HEK293 (cell line): ENCODE measurements around the gene CDK14.

Experiments
- CTCF ChIA-PET: fragments of 350-600 bp; formaldehyde crosslinking; extraction: SDS; loops from one replicate; lab custom pipeline; 2021; ENCODE audit warnings: antibody characterized with exemption; lab: Yijun Ruan, JAX
- POLR2A ChIA-PET: fragments of 300-600 bp; formaldehyde crosslinking; extraction: SDS; loops from one replicate; lab custom pipeline; 2020; ENCODE audit warnings: antibody characterized with exemption, inconsistent platforms; lab: Yijun Ruan, JAX
- H3K27ac ChIP-seq: fragments of 200-500 bp; sonication (Bioruptor generic); 2 replicates; pipeline ENCODE4 v1.5.1; 2014; ENCODE audit warnings: low read depth, low read length, control low read depth, inconsistent platforms; ENCODE audit errors: extremely low read depth
- H3K36me3 ChIP-seq, 2 experiments: fragments of 200-500 bp in 1 of 2; sonication (Bioruptor generic) in 1 of 2; 1 replicate in 1 of 2; 2 replicates in 1 of 2; pipeline ENCODE4 v1.5.1; 2014 to 2017; ENCODE audit warnings: inconsistent platforms in 2 of 2, low read length in 2 of 2; ENCODE audit not compliant: control insufficient read depth in 2 of 2, insufficient read depth in 1 of 2
- H3K4me1 ChIP-seq: fragments of 200-500 bp; sonication (Bioruptor generic); 2 replicates; pipeline ENCODE4 v1.5.1; 2014; ENCODE audit warnings: mild to moderate bottlenecking, low read length, inconsistent platforms; ENCODE audit not compliant: control insufficient read depth, insufficient read depth
- H3K4me3 ChIP-seq: 2 replicates; pipeline ENCODE4 v1.5.1; 2011; ENCODE audit warnings: low read depth, mild to moderate bottlenecking, control low read depth, low read length, moderate library complexity
- H3K9me3 ChIP-seq: fragments of 200-500 bp; sonication (Bioruptor generic); 2 replicates; pipeline ENCODE4 v1.5.1; 2014; ENCODE audit warnings: low read depth, low read length, inconsistent platforms; ENCODE audit not compliant: control insufficient read depth, insufficient read depth
- GLI4 ChIP-seq: fragments of 450-650 bp; formaldehyde crosslinking; IDR thresholded peaks from 2 replicates; pipeline ENCODE4 v1.5.1; 2016; ENCODE audit warnings: missing biosample characterization, missing genetic modification characterization
- GLIS1 ChIP-seq: fragments of 450-650 bp; formaldehyde crosslinking; IDR thresholded peaks from 2 replicates; pipeline ENCODE4 v1.5.1; 2016; ENCODE audit warnings: missing biosample characterization, missing genetic modification characterization
- MYNN ChIP-seq: fragments of 450-650 bp; formaldehyde crosslinking; IDR thresholded peaks from 2 replicates; pipeline ENCODE4 v1.5.1; 2016; ENCODE audit warnings: missing biosample characterization, missing genetic modification characterization, borderline replicate concordance
- SP3 ChIP-seq: fragments of 450-650 bp; formaldehyde crosslinking; IDR thresholded peaks from 2 replicates; pipeline ENCODE4 v1.5.1; 2016; ENCODE audit warnings: missing biosample characterization, missing genetic modification characterization
- ZBTB1 ChIP-seq: fragments of 450-650 bp; formaldehyde crosslinking; IDR thresholded peaks from 2 replicates; pipeline ENCODE4 v1.5.1; 2016; ENCODE audit warnings: missing biosample characterization, missing genetic modification characterization
- ZBTB7A ChIP-seq: fragments of 450-650 bp; formaldehyde crosslinking; IDR thresholded peaks from 2 replicates; pipeline ENCODE4 v1.5.1; 2016; ENCODE audit warnings: low read depth, missing biosample characterization, missing genetic modification characterization
- ZNF10 ChIP-seq: fragments of 450-650 bp; formaldehyde crosslinking; IDR thresholded peaks from 2 replicates; pipeline ENCODE4 v1.5.1; 2017; ENCODE audit warnings: missing biosample characterization, missing genetic modification characterization
- ZNF112 ChIP-seq: fragments of 450-650 bp; formaldehyde crosslinking; IDR thresholded peaks from 2 replicates; pipeline ENCODE4 v1.5.0; 2017; ENCODE audit warnings: missing biosample characterization, missing genetic modification characterization
- ZNF148 ChIP-seq: fragments of 450-650 bp; formaldehyde crosslinking; IDR thresholded peaks from 2 replicates; pipeline ENCODE4 v1.5.0; 2017; ENCODE audit warnings: missing biosample characterization, missing genetic modification characterization, borderline replicate concordance
- ZNF266 ChIP-seq: fragments of 450-650 bp; formaldehyde crosslinking; IDR thresholded peaks from 2 replicates; pipeline ENCODE4 v1.5.1; 2016; ENCODE audit warnings: missing biosample characterization, missing genetic modification characterization, low read depth
- ZNF292 ChIP-seq: fragments of 450-650 bp; formaldehyde crosslinking; IDR thresholded peaks from 2 replicates; pipeline ENCODE4 v1.5.1; 2016; ENCODE audit warnings: low read depth, missing biosample characterization, missing genetic modification characterization, borderline replicate concordance
- ZNF302 ChIP-seq: fragments of 450-650 bp; formaldehyde crosslinking; IDR thresholded peaks from 2 replicates; pipeline ENCODE4 v1.5.1; 2016; ENCODE audit warnings: missing biosample characterization, missing genetic modification characterization, low read depth
- ZNF529 ChIP-seq: fragments of 450-650 bp; formaldehyde crosslinking; IDR thresholded peaks from 2 replicates; pipeline ENCODE4 v1.5.1; 2017; ENCODE audit warnings: missing genetic modification characterization, missing biosample characterization; ENCODE audit not compliant: insufficient replicate concordance
- TF ChIP-seq, protein P1 (sequence below): fragments of 450-650 bp; formaldehyde crosslinking; IDR thresholded peaks from 2 replicates; pipeline ENCODE4 v1.5.1; 2016; ENCODE audit warnings: missing biosample characterization, missing genetic modification characterization
- TF ChIP-seq, protein P2 (sequence below): fragments of 450-650 bp; formaldehyde crosslinking; conservative IDR thresholded peaks from 2 replicates; pipeline ENCODE4 v1.5.1; 2016; ENCODE audit warnings: low read depth, missing biosample characterization, missing genetic modification characterization
- TF ChIP-seq, protein P3 (sequence below): fragments of 450-650 bp; formaldehyde crosslinking; IDR thresholded peaks from 2 replicates; pipeline ENCODE4 v1.5.1; 2017; ENCODE audit warnings: missing biosample characterization, missing genetic modification characterization
- TF ChIP-seq, protein P4 (sequence below): fragments of 450-650 bp; formaldehyde crosslinking; IDR thresholded peaks from 2 replicates; pipeline ENCODE4 v1.5.1; 2016; ENCODE audit warnings: missing biosample characterization, missing genetic modification characterization

CDK14 gene

DNA sequence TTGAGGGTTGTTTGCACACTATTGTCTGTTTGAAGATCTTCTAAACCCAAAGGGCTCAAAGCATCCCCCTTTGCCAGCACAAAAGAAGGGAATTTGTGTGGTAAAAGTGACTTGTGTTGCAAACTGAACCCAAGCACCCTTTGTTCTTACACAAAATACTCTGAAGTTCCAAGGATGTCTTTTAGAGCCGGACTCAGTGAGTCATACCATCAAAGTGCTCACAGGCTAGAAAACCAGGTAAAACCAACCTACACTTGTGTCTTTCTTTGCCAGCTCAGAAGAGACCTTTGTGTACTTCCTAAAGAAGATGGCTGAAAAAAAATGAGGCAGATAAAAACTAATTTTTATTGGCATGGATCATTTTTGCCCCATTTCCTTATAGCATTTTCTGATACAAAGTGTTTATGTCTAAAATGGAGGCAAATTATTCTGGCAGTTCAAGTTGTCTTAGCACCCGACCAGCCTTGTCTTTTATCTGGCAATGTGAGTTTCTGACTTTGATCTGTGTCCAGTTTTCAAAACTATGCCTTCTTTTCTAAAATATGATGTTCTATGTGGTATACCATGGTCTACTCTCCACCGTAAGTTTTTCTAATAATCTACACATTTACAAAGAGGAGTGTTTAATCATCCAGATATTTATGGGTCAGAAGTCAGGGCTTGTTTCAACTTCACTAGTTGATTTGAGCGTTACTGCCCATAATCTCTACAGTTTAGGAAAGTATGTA lies 539.7 kb downstream of the CDK14 start:
- no peaks in the 10 kb centered on the region for H3K9me3 ChIP-seq
- POLR2A ChIA-PET, result no interaction called here
- CTCF ChIA-PET, result no interaction called here
- TF ChIP-seq SP3 (tag by site-specific recombination), result no peak
- no peak for TF ChIP-seq ZNF148
- TF ChIP-seq, protein P1, sequence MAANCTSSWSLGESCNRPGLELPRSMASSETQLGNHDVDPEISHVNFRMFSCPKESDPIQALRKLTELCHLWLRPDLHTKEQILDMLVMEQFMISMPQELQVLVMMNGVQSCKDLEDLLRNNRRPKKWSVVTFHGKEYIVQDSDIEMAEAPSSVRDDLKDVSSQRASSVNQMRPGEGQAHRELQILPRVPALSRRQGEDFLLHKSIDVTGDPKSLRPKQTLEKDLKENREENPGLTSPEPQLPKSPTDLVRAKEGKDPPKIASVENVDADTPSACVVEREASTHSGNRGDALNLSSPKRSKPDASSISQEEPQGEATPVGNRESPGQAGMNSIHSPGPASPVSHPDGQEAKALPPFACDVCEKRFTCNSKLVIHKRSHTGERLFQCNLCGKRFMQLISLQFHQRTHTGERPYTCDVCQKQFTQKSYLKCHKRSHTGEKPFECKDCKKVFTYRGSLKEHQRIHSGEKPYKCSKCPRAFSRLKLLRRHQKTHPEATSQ (tag by site-specific recombination), result no peak
- no peak for TF ChIP-seq ZNF292 (tag by site-specific recombination)
- no peak for TF ChIP-seq ZBTB1 (tag by site-specific recombination)
- TF ChIP-seq GLIS1 (tag by site-specific recombination), result no peak
- no peak for TF ChIP-seq ZNF10 (tag by site-specific recombination)
- TF ChIP-seq MYNN (tag by site-specific recombination), result no peak
- no peak for TF ChIP-seq ZNF266 (tag by site-specific recombination)
- no peak for TF ChIP-seq GLI4 (tag by site-specific recombination)
- TF ChIP-seq, protein P2, sequence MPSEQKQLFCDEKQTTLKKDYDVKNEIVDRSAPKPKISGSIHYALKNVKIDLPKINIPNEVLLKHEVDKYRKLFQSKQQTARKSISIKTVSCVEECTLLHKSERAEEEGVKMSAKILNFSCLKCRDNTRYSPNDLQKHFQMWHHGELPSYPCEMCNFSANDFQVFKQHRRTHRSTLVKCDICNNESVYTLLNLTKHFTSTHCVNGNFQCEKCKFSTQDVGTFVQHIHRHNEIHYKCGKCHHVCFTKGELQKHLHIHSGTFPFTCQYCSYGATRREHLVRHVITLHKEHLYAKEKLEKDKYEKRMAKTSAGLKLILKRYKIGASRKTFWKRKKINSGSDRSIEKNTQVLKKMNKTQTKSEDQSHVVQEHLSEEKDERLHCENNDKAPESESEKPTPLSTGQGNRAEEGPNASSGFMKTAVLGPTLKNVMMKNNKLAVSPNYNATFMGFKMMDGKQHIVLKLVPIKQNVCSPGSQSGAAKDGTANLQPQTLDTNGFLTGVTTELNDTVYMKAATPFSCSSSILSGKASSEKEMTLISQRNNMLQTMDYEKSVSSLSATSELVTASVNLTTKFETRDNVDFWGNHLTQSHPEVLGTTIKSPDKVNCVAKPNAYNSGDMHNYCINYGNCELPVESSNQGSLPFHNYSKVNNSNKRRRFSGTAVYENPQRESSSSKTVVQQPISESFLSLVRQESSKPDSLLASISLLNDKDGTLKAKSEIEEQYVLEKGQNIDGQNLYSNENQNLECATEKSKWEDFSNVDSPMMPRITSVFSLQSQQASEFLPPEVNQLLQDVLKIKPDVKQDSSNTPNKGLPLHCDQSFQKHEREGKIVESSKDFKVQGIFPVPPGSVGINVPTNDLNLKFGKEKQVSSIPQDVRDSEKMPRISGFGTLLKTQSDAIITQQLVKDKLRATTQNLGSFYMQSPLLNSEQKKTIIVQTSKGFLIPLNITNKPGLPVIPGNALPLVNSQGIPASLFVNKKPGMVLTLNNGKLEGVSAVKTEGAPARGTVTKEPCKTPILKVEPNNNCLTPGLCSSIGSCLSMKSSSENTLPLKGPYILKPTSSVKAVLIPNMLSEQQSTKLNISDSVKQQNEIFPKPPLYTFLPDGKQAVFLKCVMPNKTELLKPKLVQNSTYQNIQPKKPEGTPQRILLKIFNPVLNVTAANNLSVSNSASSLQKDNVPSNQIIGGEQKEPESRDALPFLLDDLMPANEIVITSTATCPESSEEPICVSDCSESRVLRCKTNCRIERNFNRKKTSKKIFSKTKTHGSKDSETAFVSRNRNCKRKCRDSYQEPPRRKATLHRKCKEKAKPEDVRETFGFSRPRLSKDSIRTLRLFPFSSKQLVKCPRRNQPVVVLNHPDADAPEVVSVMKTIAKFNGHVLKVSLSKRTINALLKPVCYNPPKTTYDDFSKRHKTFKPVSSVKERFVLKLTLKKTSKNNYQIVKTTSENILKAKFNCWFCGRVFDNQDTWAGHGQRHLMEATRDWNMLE (tag by site-specific recombination), result no peak
- TF ChIP-seq, protein P3, sequence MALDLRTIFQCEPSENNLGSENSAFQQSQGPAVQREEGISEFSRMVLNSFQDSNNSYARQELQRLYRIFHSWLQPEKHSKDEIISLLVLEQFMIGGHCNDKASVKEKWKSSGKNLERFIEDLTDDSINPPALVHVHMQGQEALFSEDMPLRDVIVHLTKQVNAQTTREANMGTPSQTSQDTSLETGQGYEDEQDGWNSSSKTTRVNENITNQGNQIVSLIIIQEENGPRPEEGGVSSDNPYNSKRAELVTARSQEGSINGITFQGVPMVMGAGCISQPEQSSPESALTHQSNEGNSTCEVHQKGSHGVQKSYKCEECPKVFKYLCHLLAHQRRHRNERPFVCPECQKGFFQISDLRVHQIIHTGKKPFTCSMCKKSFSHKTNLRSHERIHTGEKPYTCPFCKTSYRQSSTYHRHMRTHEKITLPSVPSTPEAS (tag by site-specific recombination), result no peak
- no peak for TF ChIP-seq ZNF302
- no peak for TF ChIP-seq ZNF112 (tag by site-specific recombination)
- TF ChIP-seq, protein P4, sequence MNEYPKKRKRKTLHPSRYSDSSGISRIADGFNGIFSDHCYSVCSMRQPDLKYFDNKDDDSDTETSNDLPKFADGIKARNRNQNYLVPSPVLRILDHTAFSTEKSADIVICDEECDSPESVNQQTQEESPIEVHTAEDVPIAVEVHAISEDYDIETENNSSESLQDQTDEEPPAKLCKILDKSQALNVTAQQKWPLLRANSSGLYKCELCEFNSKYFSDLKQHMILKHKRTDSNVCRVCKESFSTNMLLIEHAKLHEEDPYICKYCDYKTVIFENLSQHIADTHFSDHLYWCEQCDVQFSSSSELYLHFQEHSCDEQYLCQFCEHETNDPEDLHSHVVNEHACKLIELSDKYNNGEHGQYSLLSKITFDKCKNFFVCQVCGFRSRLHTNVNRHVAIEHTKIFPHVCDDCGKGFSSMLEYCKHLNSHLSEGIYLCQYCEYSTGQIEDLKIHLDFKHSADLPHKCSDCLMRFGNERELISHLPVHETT (tag by site-specific recombination), result no peak
- TF ChIP-seq ZBTB7A (tag by site-specific recombination), result no peak
- TF ChIP-seq ZNF529, result no peak
- no peak overlapping the region for H3K27ac ChIP-seq
- no peaks in the 10 kb centered on the region; a peak in 1 of 3 replicates for H3K36me3 ChIP-seq
- H3K4me3 ChIP-seq, result no peak overlapping the region
- H3K4me1 ChIP-seq, result peaks cover 13% of the 10 kb centered on the region
